Vagina (tissue), 2 donors: ENCODE data around the gene HOXD3.

Source experiments
- POLR2A ChIP-seq, 2 donors: fragments of 450-650 bp; IDR thresholded peaks; one replicate each; pipeline ENCODE4 v1.6.1; 2017; ENCODE audit warnings: antibody characterized with exemption in 2 of 2, mild to moderate bottlenecking in 2 of 2, moderate library complexity in 2 of 2
- TF ChIP-seq, protein P1 (sequence below), 3 experiments: fragments of 450-650 bp in 2 of 3; fragments of 200-600 bp in 1 of 3; sonication (generic) in 1 of 3; IDR thresholded peaks; one replicate each; pipeline ENCODE4 v1.5.1; 2017 to 2019; ENCODE audit warnings: antibody characterized with exemption in 3 of 3, mild to moderate bottlenecking in 2 of 3, moderate library complexity in 2 of 3

DNA sequence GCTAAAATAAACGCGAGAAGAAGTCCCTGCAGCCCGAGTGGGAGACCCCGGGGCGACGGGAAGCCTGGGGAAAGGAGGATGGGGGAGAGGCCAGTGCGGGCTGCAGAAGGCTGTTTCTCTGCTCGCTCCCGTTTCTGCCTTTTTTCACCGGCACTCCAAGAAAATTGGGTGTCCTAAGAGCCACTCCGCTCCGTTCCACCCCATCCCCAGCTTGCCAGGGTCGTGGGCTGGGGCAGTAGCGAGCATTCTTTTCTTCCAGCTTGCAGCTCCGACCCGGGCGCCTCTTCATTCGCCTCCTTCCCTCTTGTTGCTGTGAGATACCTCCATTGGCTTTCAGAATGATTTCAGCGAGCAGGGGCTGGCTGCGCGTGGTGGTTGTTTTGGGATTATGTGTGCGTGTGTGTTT is 1.1 kb downstream of the HOXD3 start:
- TF ChIP-seq, protein P1, sequence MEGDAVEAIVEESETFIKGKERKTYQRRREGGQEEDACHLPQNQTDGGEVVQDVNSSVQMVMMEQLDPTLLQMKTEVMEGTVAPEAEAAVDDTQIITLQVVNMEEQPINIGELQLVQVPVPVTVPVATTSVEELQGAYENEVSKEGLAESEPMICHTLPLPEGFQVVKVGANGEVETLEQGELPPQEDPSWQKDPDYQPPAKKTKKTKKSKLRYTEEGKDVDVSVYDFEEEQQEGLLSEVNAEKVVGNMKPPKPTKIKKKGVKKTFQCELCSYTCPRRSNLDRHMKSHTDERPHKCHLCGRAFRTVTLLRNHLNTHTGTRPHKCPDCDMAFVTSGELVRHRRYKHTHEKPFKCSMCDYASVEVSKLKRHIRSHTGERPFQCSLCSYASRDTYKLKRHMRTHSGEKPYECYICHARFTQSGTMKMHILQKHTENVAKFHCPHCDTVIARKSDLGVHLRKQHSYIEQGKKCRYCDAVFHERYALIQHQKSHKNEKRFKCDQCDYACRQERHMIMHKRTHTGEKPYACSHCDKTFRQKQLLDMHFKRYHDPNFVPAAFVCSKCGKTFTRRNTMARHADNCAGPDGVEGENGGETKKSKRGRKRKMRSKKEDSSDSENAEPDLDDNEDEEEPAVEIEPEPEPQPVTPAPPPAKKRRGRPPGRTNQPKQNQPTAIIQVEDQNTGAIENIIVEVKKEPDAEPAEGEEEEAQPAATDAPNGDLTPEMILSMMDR (IDR thresholded peaks at IDR 0.05), result no peak
- no peak for TF ChIP-seq POLR2A (IDR thresholded peaks at IDR 0.05)
